ENCODE measurements around the gene PXDC1.
"Not testable (repeated sequence)": the region's sequence is repeated elsewhere in the genome, so short reads cannot be mapped to it uniquely, and the experiment has no call there.

The PXDC1 gene

GRCh38 chr6:3781504-3781903, 30.0 kb upstream of the PXDC1 start:
- Histone ChIP-seq H3K4me1 (ENCODE audit: control insufficient read depth, insufficient read depth, low read length) (peaks cover 8% of the 10 kb centered on the region), H3K27ac (ENCODE audit: insufficient read depth, low read depth, low read length, poor library complexity, severe bottlenecking) (no peak overlapping the region), H3K27me3 (ENCODE audit: control insufficient read depth, insufficient read depth, low read length, poor library complexity, severe bottlenecking) (no peaks in the 10 kb centered on the region), H3K9me3 (ENCODE audit: control insufficient read depth, low read length) (no peaks in the 10 kb centered on the region), H3K4me3 (ENCODE audit: insufficient read depth, low read depth, low read length) (no peak overlapping the region), H3K36me3 (ENCODE audit: control insufficient read depth, insufficient read depth, low read length) (no peaks in the 10 kb centered on the region)
- 90 to 93% methylated on average over 8 of the region's 8 CpGs for WGBS, 2 experiments

GRCh38 chr6:3779574-3779849, 28.0 kb upstream of the PXDC1 start:
- H3K9me3 ChIP-seq (ENCODE audit: control insufficient read depth, low read length) = no peaks in the 10 kb centered on the region
- WGBS, 2 experiments = 90 to 95% methylated on average over 6 of the region's 6 CpGs
- peaks cover 8% of the 10 kb centered on the region for H3K4me1 ChIP-seq (ENCODE audit: control insufficient read depth, insufficient read depth, low read length)
- no peaks in the 10 kb centered on the region for H3K36me3 ChIP-seq (ENCODE audit: control insufficient read depth, insufficient read depth, low read length)
- no peak overlapping the region for H3K4me3 ChIP-seq (ENCODE audit: insufficient read depth, low read depth, low read length)
- H3K27ac ChIP-seq (ENCODE audit: insufficient read depth, low read depth, low read length, poor library complexity, severe bottlenecking) = no peak overlapping the region
- H3K27me3 ChIP-seq (ENCODE audit: control insufficient read depth, insufficient read depth, low read length, poor library complexity, severe bottlenecking) = no peaks in the 10 kb centered on the region

- H3K4me1 ChIP-seq (ENCODE audit: control insufficient read depth, insufficient read depth, low read length) = peaks cover 8% of the 10 kb centered on the region
- H3K27ac ChIP-seq (ENCODE audit: insufficient read depth, low read depth, low read length, poor library complexity, severe bottlenecking) = no peak overlapping the region
- H3K27me3 ChIP-seq (ENCODE audit: control insufficient read depth, insufficient read depth, low read length, poor library complexity, severe bottlenecking) = no peaks in the 10 kb centered on the region
- no peaks in the 10 kb centered on the region for H3K36me3 ChIP-seq (ENCODE audit: control insufficient read depth, insufficient read depth, low read length)
- 93 to 95% methylated on average over 11 of the region's 11 CpGs for WGBS, 2 experiments
- no peaks in the 10 kb centered on the region for H3K9me3 ChIP-seq (ENCODE audit: control insufficient read depth, low read length)
- no peak overlapping the region for H3K4me3 ChIP-seq (ENCODE audit: insufficient read depth, low read depth, low read length)
These were observed 27.4 kb upstream of the PXDC1 start for GRCh38 chr6:3778701-3779573.

- H3K9me3 ChIP-seq (ENCODE audit: control insufficient read depth, low read length) = no peaks in the 10 kb centered on the region
- 37 to 45% methylated on average over 18 of the region's 18 CpGs for WGBS, 2 experiments
- H3K27ac ChIP-seq (ENCODE audit: insufficient read depth, low read depth, low read length, poor library complexity, severe bottlenecking) = peak overlapping the region; percentile 26
- peaks cover 8% of the 10 kb centered on the region for H3K4me1 ChIP-seq (ENCODE audit: control insufficient read depth, insufficient read depth, low read length)
- no peaks in the 10 kb centered on the region for H3K27me3 ChIP-seq (ENCODE audit: control insufficient read depth, insufficient read depth, low read length, poor library complexity, severe bottlenecking)
- no peaks in the 10 kb centered on the region for H3K36me3 ChIP-seq (ENCODE audit: control insufficient read depth, insufficient read depth, low read length)
- no peak overlapping the region for H3K4me3 ChIP-seq (ENCODE audit: insufficient read depth, low read depth, low read length)
These were observed 26.4 kb upstream of the PXDC1 start for GRCh38 chr6:3777730-3778461.

DNA sequence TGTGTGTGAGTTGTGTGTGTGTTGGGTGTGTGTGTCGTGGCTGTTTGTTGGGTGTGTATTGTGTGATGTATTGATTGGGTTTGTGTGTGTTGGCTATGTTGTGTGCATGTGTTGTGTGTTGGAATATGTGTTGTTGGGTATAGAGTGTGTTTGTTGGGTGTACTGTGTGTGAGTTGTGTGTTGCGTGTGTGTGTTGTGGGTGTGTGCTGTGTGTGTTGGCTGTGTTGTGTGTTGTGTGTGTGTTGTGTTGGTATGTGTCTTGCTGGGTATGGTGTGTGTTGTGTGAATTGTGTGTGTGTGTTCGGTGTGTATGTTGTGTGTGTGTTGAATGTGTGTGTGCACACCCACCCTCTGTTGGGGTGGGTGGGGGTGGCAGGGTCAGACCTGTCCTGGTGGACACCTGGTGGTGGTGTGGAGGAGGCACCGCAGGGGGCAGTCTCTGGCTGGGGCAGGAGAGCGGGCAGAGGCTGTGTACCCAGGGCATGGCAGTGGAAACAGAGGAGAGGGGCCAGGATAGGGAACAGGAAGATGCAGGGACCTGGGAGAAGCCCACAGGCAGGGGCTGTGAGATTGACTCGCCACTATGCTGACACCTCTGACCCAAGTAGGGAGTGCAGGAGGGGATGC, 25.5 kb upstream of the PXDC1 start:
- H3K4me1 ChIP-seq (ENCODE audit: control insufficient read depth, insufficient read depth, low read length) = peaks cover 8% of the 10 kb centered on the region
- H3K27ac ChIP-seq (ENCODE audit: insufficient read depth, low read depth, low read length, poor library complexity, severe bottlenecking) = peak overlapping the region; percentile 16
- H3K27me3 ChIP-seq (ENCODE audit: control insufficient read depth, insufficient read depth, low read length, poor library complexity, severe bottlenecking) = no peaks in the 10 kb centered on the region
- no peaks in the 10 kb centered on the region for H3K9me3 ChIP-seq (ENCODE audit: control insufficient read depth, low read length)
- H3K4me3 ChIP-seq (ENCODE audit: insufficient read depth, low read depth, low read length) = no peak overlapping the region
- H3K36me3 ChIP-seq (ENCODE audit: control insufficient read depth, insufficient read depth, low read length) = no peaks in the 10 kb centered on the region
- WGBS, 2 experiments = 80 to 82% methylated on average over 6 of the region's 6 CpGs

DNA sequence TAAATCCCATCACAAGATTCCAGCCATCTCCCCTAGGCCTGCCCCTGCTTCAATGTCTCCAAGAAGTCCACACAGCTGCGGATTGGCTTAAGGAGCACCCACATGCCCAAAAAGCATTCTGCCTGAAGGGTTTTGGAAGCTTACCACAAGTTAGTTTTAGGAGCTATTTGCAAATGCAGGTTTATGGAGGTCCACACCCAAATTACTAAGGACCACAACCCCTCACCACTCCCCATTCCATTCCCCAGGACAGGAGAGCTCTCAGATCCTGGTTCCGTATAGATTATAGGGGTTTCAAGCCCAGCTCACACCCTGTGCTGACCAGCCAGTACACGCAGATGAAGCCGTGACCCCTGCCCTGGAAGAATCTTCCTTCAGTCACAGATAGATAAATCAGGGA, 24.3 kb upstream of the PXDC1 start:
- WGBS, 2 experiments = 94 to 96% methylated on average over 4 of the region's 4 CpGs
- no peak overlapping the region for H3K27ac ChIP-seq (ENCODE audit: insufficient read depth, low read depth, low read length, poor library complexity, severe bottlenecking)
- H3K27me3 ChIP-seq (ENCODE audit: control insufficient read depth, insufficient read depth, low read length, poor library complexity, severe bottlenecking) = no peaks in the 10 kb centered on the region
- no peaks in the 10 kb centered on the region for H3K9me3 ChIP-seq (ENCODE audit: control insufficient read depth, low read length)
- no peak overlapping the region for H3K4me3 ChIP-seq (ENCODE audit: insufficient read depth, low read depth, low read length)
- H3K36me3 ChIP-seq (ENCODE audit: control insufficient read depth, insufficient read depth, low read length) = no peaks in the 10 kb centered on the region
- peaks cover 8% of the 10 kb centered on the region for H3K4me1 ChIP-seq (ENCODE audit: control insufficient read depth, insufficient read depth, low read length)

- H3K27ac ChIP-seq (ENCODE audit: insufficient read depth, low read depth, low read length, poor library complexity, severe bottlenecking) = no peak overlapping the region
- H3K9me3 ChIP-seq (ENCODE audit: control insufficient read depth, low read length) = no peaks in the 10 kb centered on the region
- no peak overlapping the region for H3K4me3 ChIP-seq (ENCODE audit: insufficient read depth, low read depth, low read length)
- no peaks in the 10 kb centered on the region for H3K27me3 ChIP-seq (ENCODE audit: control insufficient read depth, insufficient read depth, low read length, poor library complexity, severe bottlenecking)
- H3K36me3 ChIP-seq (ENCODE audit: control insufficient read depth, insufficient read depth, low read length) = no peaks in the 10 kb centered on the region
- whole genome bisulfite sequencing, 2 experiments = 93 to 96% methylated on average over 6 to 7 of the region's 7 CpGs
- peaks cover 8% of the 10 kb centered on the region for H3K4me1 ChIP-seq (ENCODE audit: control insufficient read depth, insufficient read depth, low read length)
These were observed 23.9 kb upstream of the PXDC1 start for GRCh38 chr6:3775386-3775785.

GRCh38 chr6:3773678-3774298, 22.3 kb upstream of the PXDC1 start:
- Histone ChIP-seq H3K36me3 (ENCODE audit: control insufficient read depth, insufficient read depth, low read length) (no peaks in the 10 kb centered on the region), H3K27me3 (ENCODE audit: control insufficient read depth, insufficient read depth, low read length, poor library complexity, severe bottlenecking) (no peaks in the 10 kb centered on the region), H3K4me1 (ENCODE audit: control insufficient read depth, insufficient read depth, low read length) (peaks cover 8% of the 10 kb centered on the region), H3K9me3 (ENCODE audit: control insufficient read depth, low read length) (no peaks in the 10 kb centered on the region), H3K27ac (ENCODE audit: insufficient read depth, low read depth, low read length, poor library complexity, severe bottlenecking) (no peak overlapping the region), H3K4me3 (ENCODE audit: insufficient read depth, low read depth, low read length) (no peak overlapping the region)
- 94 to 97% methylated on average over 7 of the region's 7 CpGs for WGBS, 2 experiments

- H3K4me3 ChIP-seq (ENCODE audit: insufficient read depth, low read depth, low read length); H3K27me3 ChIP-seq (ENCODE audit: control insufficient read depth, insufficient read depth, low read length, poor library complexity, severe bottlenecking); H3K4me1 ChIP-seq (ENCODE audit: control insufficient read depth, insufficient read depth, low read length); H3K36me3 ChIP-seq (ENCODE audit: control insufficient read depth, insufficient read depth, low read length); H3K9me3 ChIP-seq (ENCODE audit: control insufficient read depth, low read length); H3K27ac ChIP-seq (ENCODE audit: insufficient read depth, low read depth, low read length, poor library complexity, severe bottlenecking): not testable (repeated sequence)
- 95 to 96% methylated on average over 12 of the region's 12 CpGs for WGBS, 2 experiments
These were observed 20.9 kb upstream of the PXDC1 start for GRCh38 chr6:3772127-3772999.

Data from ectodermal cell (in vitro differentiated cells).